HepG2 (cell line): ENCODE results near the gene RNF222. TPM values are rescaled to one million over a fixed set of nuclear protein-coding genes. Genes with fewer than 3 reads are reported as not detected.

Source experiments
- ADNP ChIP-seq: sonication (generic); formaldehyde crosslinking; IDR thresholded peaks from 2 replicates; pipeline ENCODE4 v1.4.0; 2020; ENCODE audit warnings: missing genetic modification reagents
- CC2D1A ChIP-seq: sonication (generic); formaldehyde crosslinking; IDR thresholded peaks from 2 replicates; pipeline ENCODE4 v1.8.1; 2023; ENCODE audit warnings: mild to moderate bottlenecking, missing genetic modification reagents
- CREBL2 ChIP-seq: sonication (generic); formaldehyde crosslinking; IDR thresholded peaks from 2 replicates; pipeline ENCODE4 v1.8.1; 2023; ENCODE audit warnings: missing genetic modification reagents, mild to moderate bottlenecking, borderline replicate concordance
- DR1 ChIP-seq: sonication (generic); formaldehyde crosslinking; IDR thresholded peaks from 2 replicates; pipeline ENCODE4 v1.8.0; 2021; ENCODE audit warnings: mild to moderate bottlenecking, missing genetic modification reagents, inconsistent platforms
- EED ChIP-seq: sonication (generic); formaldehyde crosslinking; IDR thresholded peaks from 2 replicates; pipeline ENCODE4 v1.5.0; 2020; ENCODE audit warnings: mild to moderate bottlenecking, missing genetic modification reagents
- ELF3 ChIP-seq: IDR thresholded peaks from 2 replicates; pipeline ENCODE4 v1.6.1; 2016; ENCODE audit warnings: missing genetic modification reagents, missing compliant biosample characterization
- FOXK1 ChIP-seq: sonication (generic); formaldehyde crosslinking; IDR thresholded peaks from 2 replicates; pipeline ENCODE4 v1.4.0; 2020; ENCODE audit warnings: low read depth, missing genetic modification reagents, borderline replicate concordance
- HOXA3 ChIP-seq: sonication (generic); formaldehyde crosslinking; IDR thresholded peaks from 2 replicates; pipeline ENCODE4 v1.5.0; 2020; ENCODE audit warnings: missing genetic modification reagents
- IKZF1 ChIP-seq: fragments of 450-650 bp; IDR thresholded peaks from 2 replicates; pipeline ENCODE4 v1.7.1; 2016
- JUND ChIP-seq: sonication (generic); formaldehyde crosslinking; IDR thresholded peaks from 2 replicates; pipeline ENCODE4 v1.8.0; 2022; ENCODE audit warnings: mild to moderate bottlenecking, missing genetic modification reagents
- PHF8 ChIP-seq: sonication (generic); formaldehyde crosslinking; IDR thresholded peaks from 2 replicates; pipeline ENCODE4 v1.5.0; 2020; ENCODE audit warnings: missing genetic modification reagents
- POLR2A ChIP-seq, 2 experiments: IDR thresholded peaks; 2 replicates each; pipeline ENCODE4 v1.6.1; 2011; ENCODE audit warnings: low read depth in 2 of 2, low read length in 2 of 2, mild to moderate bottlenecking in 1 of 2, moderate library complexity in 1 of 2; ENCODE audit not compliant: insufficient read depth in 1 of 2
- SRY ChIP-seq: sonication (generic); formaldehyde crosslinking; IDR thresholded peaks from 2 replicates; pipeline ENCODE4 v1.8.0; 2022; ENCODE audit warnings: mild to moderate bottlenecking, missing genetic modification reagents
- ZBTB26 ChIP-seq: IDR thresholded peaks from 2 replicates; pipeline ENCODE4 v1.6.1; 2016; ENCODE audit warnings: missing compliant biosample characterization, missing genetic modification reagents, borderline replicate concordance
- ZFP91 ChIP-seq: sonication (generic); formaldehyde crosslinking; IDR thresholded peaks from 2 replicates; pipeline ENCODE4 v1.9.0; 2022; ENCODE audit warnings: missing genetic modification reagents, mild to moderate bottlenecking, borderline replicate concordance
- ZNF253 ChIP-seq: sonication (generic); formaldehyde crosslinking; IDR thresholded peaks from 2 replicates; pipeline ENCODE4 v1.8.0; 2022; ENCODE audit warnings: mild to moderate bottlenecking, missing genetic modification reagents, borderline replicate concordance
- ZNF337 ChIP-seq: sonication (generic); formaldehyde crosslinking; IDR thresholded peaks from 2 replicates; pipeline ENCODE4 v1.5.1; 2020; ENCODE audit warnings: missing genetic modification reagents, low read depth, mild to moderate bottlenecking, borderline replicate concordance
- ZNF414 ChIP-seq: sonication (generic); formaldehyde crosslinking; IDR thresholded peaks from 2 replicates; pipeline ENCODE4 v1.5.0; 2020; ENCODE audit warnings: missing genetic modification reagents
- ZNF510 ChIP-seq: sonication (generic); formaldehyde crosslinking; IDR thresholded peaks from 2 replicates; pipeline ENCODE4 v1.4.0; 2020; ENCODE audit warnings: low read depth, mild to moderate bottlenecking, missing genetic modification reagents
- ZNF558 ChIP-seq: sonication (generic); formaldehyde crosslinking; IDR thresholded peaks from 2 replicates; pipeline ENCODE4 v1.9.0; 2022; ENCODE audit warnings: mild to moderate bottlenecking, missing genetic modification reagents, borderline replicate concordance
- ZNF569 ChIP-seq: sonication (generic); formaldehyde crosslinking; IDR thresholded peaks from 2 replicates; pipeline ENCODE4 v1.5.0; 2020; ENCODE audit warnings: mild to moderate bottlenecking, missing genetic modification reagents, moderate library complexity, borderline replicate concordance
- ZNF709 ChIP-seq: sonication (generic); formaldehyde crosslinking; IDR thresholded peaks from 2 replicates; pipeline ENCODE4 v1.5.0; 2020; ENCODE audit warnings: mild to moderate bottlenecking, missing genetic modification reagents
- ZNF883 ChIP-seq: sonication (generic); formaldehyde crosslinking; IDR thresholded peaks from 2 replicates; pipeline ENCODE4 v1.5.1; 2020; ENCODE audit warnings: mild to moderate bottlenecking, missing genetic modification reagents; ENCODE audit errors: not compliant biosample characterization
- polyA plus RNA-seq, 8 experiments: library from polyadenylated mRNA; depleted of rRNA in 3 of 8; stranded (reverse) in 7 of 8; unstranded in 1 of 8; fragments of >200 nt; fragmentation: Illumina TruSeq in 4 of 8; extraction: Trizol in 4 of 8; gene quantifications; 2 replicates each; pipeline versions ENCODE4 v1.2.1 to v1.2.3, GENCODE V29; 2011 to 2016; ENCODE audit warnings: low read depth in 4 of 8, missing spikeins in 1 of 8, mixed read lengths in 1 of 8; ENCODE audit not compliant: insufficient read depth in 1 of 8
- total RNA-seq, 5 experiments: library from RNA; depleted of rRNA; stranded (reverse); fragments of >200 nt; fragmentation: Illumina TruSeq; extraction: Trizol; gene quantifications; 2 replicates each; pipeline ENCODE4 v1.2.3, GENCODE V29; 2016; ENCODE audit warnings: low read depth in 1 of 5

RNF222 gene
- total and polyA plus RNA-seq, 2 of the 13 experiments (the other 11 are each of a cell fraction or from before 2014, with no cell fraction given): not detected

DNA sequence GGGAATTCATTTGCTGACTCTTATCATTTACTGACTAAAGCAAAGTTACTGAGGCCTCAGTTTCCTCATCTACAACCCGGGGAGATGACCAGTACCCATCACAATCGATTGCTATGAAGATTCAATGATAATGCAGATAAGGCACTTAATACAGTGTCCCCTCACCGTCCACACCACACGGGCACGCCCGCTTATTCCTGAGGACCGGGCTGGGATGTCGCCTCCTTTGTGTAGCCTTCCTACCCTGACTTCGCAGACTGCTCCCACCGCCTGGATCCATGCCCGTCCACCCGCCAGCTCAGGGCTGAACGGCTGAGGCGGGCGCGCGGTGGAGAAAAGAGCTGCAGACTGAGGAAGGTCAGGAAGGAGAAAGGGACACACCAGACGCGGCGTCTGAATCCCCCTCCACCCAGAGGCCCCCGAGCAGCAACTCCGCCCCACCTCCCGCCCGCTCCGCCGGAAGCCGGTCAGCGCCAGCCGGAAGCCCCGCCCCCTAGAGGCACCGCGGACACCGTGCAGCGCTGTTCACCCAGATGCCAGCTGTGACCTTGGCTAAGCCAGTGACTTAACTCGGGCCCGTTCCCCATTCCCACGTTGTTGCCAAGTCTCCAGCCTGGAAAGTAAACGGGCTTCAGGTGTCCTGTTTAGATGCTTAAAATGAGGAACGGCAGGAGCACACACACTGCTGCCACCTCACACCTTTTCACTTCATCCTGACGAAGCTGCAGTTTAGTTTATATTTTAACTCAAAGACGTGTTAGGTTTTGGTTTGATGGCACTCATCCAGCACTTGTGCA, 21.2 kb downstream of the RNF222 start, which contains the start of gene KRABD2 (continued):
- TF ChIP-seq CREBL2 (CRISPR knock-in tag) (no peak), ZFP91 (CRISPR knock-in tag) (peak; percentile 90), ADNP (no peak), PHF8 (CRISPR knock-in tag) (peak; percentile 85), ZNF414 (CRISPR knock-in tag) (peak; percentile 86), ZNF558 (CRISPR knock-in tag) (no peak; the same call in 1 of the 2 replicates), HOXA3 (CRISPR knock-in tag) (peak; percentile 81), IKZF1 (no peak), JUND (CRISPR knock-in tag) (peak; percentile 32; the same call in 1 of the 2 replicates), ZNF510 (CRISPR knock-in tag) (no peak), POLR2A (IDR thresholded peaks at IDR 0.05; ENCODE audit: insufficient read depth in 1 of 2, low read depth in 2 of 2, low read length in 2 of 2) (peak; percentile 78 to 94), ZNF569 (CRISPR knock-in tag) (no peak), CC2D1A (CRISPR knock-in tag) (0 out of 2 replicates have a peak, but pooled peaks have one; percentile 48), FOXK1 (CRISPR knock-in tag) (peak; percentile 59; the same call in 1 of the 2 replicates), ELF3 (CRISPR knock-in tag) (peak; percentile 50; the same call in 1 of the 2 replicates), SRY (no peak), ZBTB26 (peak; percentile 63; the same call in 1 of the 2 replicates), ZNF709 (no peak), DR1 (CRISPR knock-in tag) (peak; percentile 77), ZNF337 (CRISPR knock-in tag) (peak; percentile 66; the same call in 1 of the 2 replicates), ZNF883 (peak; percentile 93), ZNF253 (CRISPR knock-in tag) (0 out of 2 replicates have a peak, but pooled peaks have one; percentile 49), EED (no peak)
